GM12873 (cell line): Measurements from ENCODE around the gene KCNQ2.

ENCODE experiments used
- CTCF ChIP-seq: IDR thresholded peaks from 2 replicates; pipeline ENCODE4 v1.5.1; 2012; ENCODE audit warnings: low read depth, mild to moderate bottlenecking, moderate library complexity, low read length, control low read depth; ENCODE audit not compliant: insufficient read depth; ENCODE audit errors: missing control alignments

KCNQ2 gene

GRCh38 chr20:63380346-63380870, 92.0 kb downstream of the KCNQ2 start:
- no peak for TF ChIP-seq CTCF

- TF ChIP-seq CTCF: no peak
These were observed 93.2 kb downstream of the KCNQ2 start for GRCh38 chr20:63379296-63379695.

DNA sequence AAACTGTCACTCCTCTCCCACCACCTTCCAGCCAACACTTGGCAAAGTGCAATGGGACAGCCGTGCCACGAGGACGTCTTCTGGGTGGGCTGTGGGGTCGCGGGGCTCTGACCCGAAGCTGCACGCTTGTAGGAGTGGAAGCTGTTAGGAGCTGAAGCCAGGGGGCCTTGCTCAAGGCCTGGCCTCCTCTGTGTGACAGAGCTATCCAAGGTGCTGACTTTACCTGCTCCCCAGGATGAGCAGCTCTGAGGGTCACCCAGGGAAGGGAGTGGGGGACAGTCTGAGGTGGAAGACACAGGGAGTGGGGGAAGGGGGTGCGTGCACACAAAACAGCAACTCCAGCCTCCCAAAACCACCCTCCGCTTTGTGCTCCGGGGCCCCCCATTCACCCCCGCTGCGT, 93.8 kb downstream of the KCNQ2 start:
- TF ChIP-seq CTCF: no peak

DNA sequence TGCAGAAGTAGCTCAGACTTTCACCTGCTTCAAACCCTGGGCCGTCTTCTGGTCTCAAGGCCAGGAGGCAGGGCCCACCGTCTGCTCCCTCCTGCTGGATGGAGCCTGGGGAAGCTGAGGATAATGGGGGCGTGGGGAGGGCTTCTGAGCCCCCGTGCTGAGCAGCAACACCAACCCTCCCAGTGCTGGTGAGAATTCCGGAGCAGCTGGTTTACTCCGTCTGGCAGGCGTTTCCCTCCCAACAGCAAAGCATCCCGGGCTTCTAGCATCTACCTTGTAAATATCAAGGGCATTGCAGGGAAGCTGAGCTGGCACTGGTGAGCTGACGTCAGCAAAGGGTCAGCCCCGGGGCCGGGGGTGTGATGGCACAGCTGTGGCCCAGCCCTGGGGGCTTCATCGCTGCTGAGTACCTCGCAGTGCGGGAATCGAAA, 94.5 kb downstream of the KCNQ2 start:
- TF ChIP-seq CTCF: no peak

GRCh38 chr20:63377256-63377941, 95.1 kb downstream of the KCNQ2 start:
- no peak for TF ChIP-seq CTCF

GRCh38 chr20:63376283-63377250, 95.9 kb downstream of the KCNQ2 start:
- TF ChIP-seq CTCF: no peak

DNA sequence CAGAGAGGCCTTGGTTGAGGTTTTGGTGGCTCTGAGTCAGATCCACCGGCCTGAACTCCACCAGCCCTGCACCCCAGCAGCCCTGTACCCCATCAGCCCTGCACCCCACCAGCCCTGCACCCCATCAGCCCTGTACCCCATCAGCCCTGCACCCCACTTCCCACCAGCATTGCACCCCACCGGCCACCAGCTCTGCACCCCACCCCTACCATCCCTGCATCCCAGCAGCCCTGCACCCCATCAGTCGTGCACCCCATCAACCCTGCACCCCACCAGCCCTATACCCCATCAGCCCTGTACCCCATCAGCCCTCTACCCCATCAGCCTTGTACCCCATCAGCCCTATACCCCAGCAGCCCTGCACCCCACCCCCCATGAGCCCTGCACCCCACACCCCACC, 97.0 kb downstream of the KCNQ2 start:
- TF ChIP-seq CTCF: no peak
